Measurements from ENCODE around the gene WDR33.
A peak's percentile ranks its signal among the peaks of the same experiment; 100 is the strongest.

DNA sequence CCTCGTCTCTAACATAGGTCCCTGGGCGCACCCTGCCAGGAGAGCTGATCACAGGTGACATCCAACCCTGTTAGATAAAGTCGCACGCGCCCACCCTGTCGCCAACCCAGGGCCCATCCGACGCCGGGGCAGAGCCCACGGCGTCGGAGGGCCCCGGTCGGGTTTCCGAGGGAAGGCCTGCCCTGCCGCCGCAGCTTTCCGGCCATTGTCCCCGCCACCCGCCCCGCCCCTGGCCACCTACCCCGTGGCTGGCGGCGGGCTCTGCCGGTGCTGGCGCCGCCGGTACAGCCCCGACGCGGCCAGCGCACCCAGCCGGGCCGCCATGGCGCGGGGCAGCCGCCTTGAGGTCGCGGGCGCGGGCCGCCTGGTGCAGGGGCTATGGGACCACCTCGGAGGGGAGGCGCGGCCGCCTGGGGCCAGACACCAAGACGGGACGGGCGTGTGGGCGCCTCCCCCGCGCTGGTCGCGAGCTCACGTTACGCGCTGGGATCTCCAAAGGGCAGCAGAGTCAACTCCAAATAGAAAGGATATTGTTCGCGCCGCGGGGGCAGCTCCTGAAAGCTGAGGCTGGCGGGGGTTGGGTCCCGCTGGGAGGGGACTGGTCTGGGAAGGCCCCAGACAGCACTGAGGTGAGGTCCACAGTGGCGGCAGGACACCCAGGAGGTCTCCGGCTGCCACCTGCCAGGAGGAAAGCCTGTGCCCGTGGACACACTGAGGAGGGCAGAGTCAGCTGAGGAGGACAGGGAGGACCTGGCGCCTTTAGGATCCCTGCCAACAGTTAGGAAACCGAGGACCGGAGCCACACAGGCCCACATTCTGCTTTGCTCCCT lies 146.7 kb downstream of the WDR33 start:
- TF ChIP-seq, protein P1, sequence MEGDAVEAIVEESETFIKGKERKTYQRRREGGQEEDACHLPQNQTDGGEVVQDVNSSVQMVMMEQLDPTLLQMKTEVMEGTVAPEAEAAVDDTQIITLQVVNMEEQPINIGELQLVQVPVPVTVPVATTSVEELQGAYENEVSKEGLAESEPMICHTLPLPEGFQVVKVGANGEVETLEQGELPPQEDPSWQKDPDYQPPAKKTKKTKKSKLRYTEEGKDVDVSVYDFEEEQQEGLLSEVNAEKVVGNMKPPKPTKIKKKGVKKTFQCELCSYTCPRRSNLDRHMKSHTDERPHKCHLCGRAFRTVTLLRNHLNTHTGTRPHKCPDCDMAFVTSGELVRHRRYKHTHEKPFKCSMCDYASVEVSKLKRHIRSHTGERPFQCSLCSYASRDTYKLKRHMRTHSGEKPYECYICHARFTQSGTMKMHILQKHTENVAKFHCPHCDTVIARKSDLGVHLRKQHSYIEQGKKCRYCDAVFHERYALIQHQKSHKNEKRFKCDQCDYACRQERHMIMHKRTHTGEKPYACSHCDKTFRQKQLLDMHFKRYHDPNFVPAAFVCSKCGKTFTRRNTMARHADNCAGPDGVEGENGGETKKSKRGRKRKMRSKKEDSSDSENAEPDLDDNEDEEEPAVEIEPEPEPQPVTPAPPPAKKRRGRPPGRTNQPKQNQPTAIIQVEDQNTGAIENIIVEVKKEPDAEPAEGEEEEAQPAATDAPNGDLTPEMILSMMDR (IDR thresholded peaks at IDR 0.05) = no peak
- peak in 1 of 2 donors; percentile 41 for TF ChIP-seq POLR2A (IDR thresholded peaks at IDR 0.05)

All from tibial nerve (tissue), 3 donors.